Lung (tissue), 13 donors: ENCODE data around the gene TEX261. TPM values are rescaled to one million over a fixed set of nuclear protein-coding genes. Genes with fewer than 3 reads are reported as not detected.

ENCODE experiments used
- ATAC-seq: fragments of 200-7000 bp; cut with Tn5 transposase; one replicate; pipeline ENCODE4 v1.9.1; 2020; ENCODE audit warnings: moderate number of reproducible peaks; ENCODE audit not compliant: insufficient read depth, low FRiP score
- DNase-seq, 3 donors: peaks; one replicate each; pipeline ENCODE4 v3.0.0-alpha.2; 2013 to 2017
- H3K27ac ChIP-seq, 2 donors: one replicate each; pipeline ENCODE4 v1.5.1; 2013; ENCODE audit warnings: mild to moderate bottlenecking in 2 of 2, moderate library complexity in 2 of 2, control low read depth in 1 of 2, inconsistent platforms in 1 of 2, low read depth in 1 of 2, low read length in 1 of 2
- H3K27me3 ChIP-seq, 3 donors: one replicate each; pipeline ENCODE4 v1.5.1; 2013; ENCODE audit warnings: low read length in 2 of 3; ENCODE audit not compliant: control insufficient read depth in 3 of 3, insufficient read depth in 3 of 3
- H3K36me3 ChIP-seq, 4 donors: one replicate each; pipeline ENCODE4 v1.5.1; 2013; ENCODE audit warnings: low read length in 4 of 4, mild to moderate bottlenecking in 1 of 4, moderate library complexity in 1 of 4; ENCODE audit not compliant: control insufficient read depth in 4 of 4, insufficient read depth in 4 of 4
- H3K4me1 ChIP-seq, 5 donors: one replicate each; pipeline ENCODE4 v1.5.1; 2013; ENCODE audit warnings: low read length in 5 of 5, mild to moderate bottlenecking in 2 of 5, moderate library complexity in 1 of 5; ENCODE audit not compliant: control insufficient read depth in 5 of 5, insufficient read depth in 5 of 5
- H3K4me3 ChIP-seq: one replicate; pipeline ENCODE4 v1.5.1; 2013; ENCODE audit warnings: mild to moderate bottlenecking, control low read depth, moderate library complexity
- H3K9ac ChIP-seq, 2 donors: one replicate each; pipeline ENCODE4 v1.5.1; 2013; ENCODE audit warnings: low read length in 2 of 2, control low read depth in 1 of 2; ENCODE audit not compliant: insufficient read depth in 1 of 2
- H3K9me3 ChIP-seq, 4 donors: one replicate each; pipeline ENCODE4 v1.5.1; 2013; ENCODE audit warnings: low read length in 3 of 4, mild to moderate bottlenecking in 1 of 4, moderate library complexity in 1 of 4; ENCODE audit not compliant: control insufficient read depth in 4 of 4, insufficient read depth in 3 of 4
- CTCF ChIP-seq: IDR thresholded peaks from 2 replicates; pipeline ENCODE4 v1.5.1; 2012; ENCODE audit warnings: mild to moderate bottlenecking; ENCODE audit errors: control extremely low read depth, extremely low read depth
- WGBS, 2 donors: extraction: QIAGEN DNeasy Blood & Tissue Kit; methylation state at CpG; one replicate each; pipeline ENCODE4 v1.1.7; 2013; 5-methylcytosine and 5-hydroxymethylcytosine counted together
- polyA plus RNA-seq, 2 donors: library from polyadenylated mRNA; stranded (reverse); fragments of 200-250 nt; gene quantifications; one replicate each; pipeline ENCODE4 v1.2.1, GENCODE V29; 2013
- small RNA-seq: library from RNA; depleted of rRNA; stranded (forward); fragments of <200 nt; gene quantifications from one replicate; pipeline ENCODE3, GENCODE V24; 2014; ENCODE audit warnings: low replicate concordance
- total RNA-seq, 2 donors: library from RNA; depleted of rRNA in 1 of 2; stranded (reverse); fragments of >200 nt in 1 of 2; gene quantifications; one replicate each; pipeline ENCODE4 v1.2.1, GENCODE V29; 2014 to 2021
- donor health status: control.
- donor health status: control.
- donor health status: Bipolar disorder and iron deficiency.
- donor health status: healthy.
- donor health status: DM: yes; HTN: yes; CAD: no.

Gene TEX261
- total and polyA plus RNA-seq, 4 donors = 23.0 to 55.8 (median 34.4) TPM

- ATAC-seq (no peak), DNase-seq (no peak)
- no peak for TF ChIP-seq CTCF
- no peak overlapping the region for H3K27ac ChIP-seq
- H3K4me3 ChIP-seq = no peak overlapping the region
- 80 to 84% methylated on average over 9 to 10 of the region's 10 CpGs for WGBS, 2 donors
- H3K27me3 ChIP-seq = peaks cover 0 to 9% (median 0%) of the 10 kb centered on the region in 3 donors
- H3K9me3 ChIP-seq = no peaks in the 10 kb centered on the region
- no peaks in the 10 kb centered on the region for H3K36me3 ChIP-seq
- no peak overlapping the region for H3K9ac ChIP-seq
- H3K4me1 ChIP-seq = peaks cover 0 to 4% (median 0%) of the 10 kb centered on the region in 5 donors
Observed at GRCh38 chr2:70936979-70937811, 57.5 kb downstream of the TEX261 start.

DNA sequence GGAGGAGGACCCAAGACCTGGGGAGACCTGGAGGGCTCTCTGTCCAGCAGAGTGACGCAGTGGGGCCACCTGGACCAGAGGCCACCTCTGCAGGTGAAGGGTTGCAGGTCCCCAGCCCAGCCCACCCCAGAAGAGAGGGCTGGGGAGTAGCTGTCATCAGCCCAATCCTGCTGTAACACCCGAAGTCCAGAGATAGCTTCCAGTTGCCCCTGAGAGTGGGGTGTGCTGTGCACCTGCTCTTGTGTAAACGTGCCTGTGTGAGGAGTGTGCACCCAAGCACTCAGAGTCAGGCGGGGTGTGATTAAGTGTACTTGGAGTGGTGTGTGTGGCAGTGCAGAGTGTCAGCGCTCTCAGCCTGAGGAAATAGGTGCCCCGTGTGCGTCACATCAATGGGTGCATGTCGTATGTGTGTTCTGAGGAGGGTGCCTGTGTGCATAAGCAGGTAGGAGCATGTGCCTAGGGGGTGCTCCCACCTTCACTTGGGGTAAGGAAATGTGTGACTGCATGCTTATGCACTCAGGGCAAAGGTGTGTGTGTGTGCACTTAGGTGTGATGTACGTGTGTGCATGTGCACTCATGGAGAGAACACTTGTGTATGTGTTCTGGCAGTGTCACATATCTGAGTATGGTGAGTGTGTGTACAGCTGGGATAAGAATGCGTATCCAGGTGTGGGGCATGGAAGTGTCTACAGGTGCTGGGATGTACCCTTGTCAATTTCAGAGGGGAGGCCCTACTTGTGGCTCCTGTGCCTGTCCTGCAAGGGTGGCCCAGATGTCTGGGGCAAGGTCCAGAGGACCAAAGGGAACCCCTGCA is 58.3 kb downstream of the TEX261 start:
- Histone ChIP-seq H3K4me3 (no peak overlapping the region), H3K27ac (no peak overlapping the region), H3K9me3 (no peaks in the 10 kb centered on the region), H3K27me3 (peaks cover 0 to 9% (median 0%) of the 10 kb centered on the region in 3 donors), H3K9ac (no peak overlapping the region), H3K4me1 (peaks cover 0 to 4% (median 0%) of the 10 kb centered on the region in 5 donors), H3K36me3 (no peaks in the 10 kb centered on the region)
- no peak for TF ChIP-seq CTCF
- no peak for ATAC-seq
- WGBS, 2 donors = 72 to 82% methylated on average over 10 of the region's 10 CpGs
- no peak for DNase-seq

Small RNA genes within 50 kb of the gene (small RNA-seq; reads per million reads assigned to genes)
- not detected for gene RN7SL160P

Other genes starting within 250 kb of the TEX261 start
- gene ADD2, start 226.7 kb downstream of the TEX261 start, total RNA-seq = 1 to 10 TPM; 3.0 to 5.9 TPM
- gene ADD2, start 226.7 kb downstream of the TEX261 start, polyA plus RNA-seq = under 1 TPM; 0.35 to 0.53 TPM
- under 1 TPM in 1 of 2 donors, not detected in 1; 0.31 TPM for gene FIGLA, start 204.2 kb downstream of the TEX261 start, total RNA-seq
- under 1 TPM in 1 of 2 donors, not detected in 1; 0.53 TPM for gene FIGLA, start 204.2 kb downstream of the TEX261 start, polyA plus RNA-seq
- under 1 TPM; 0.31 to 0.58 TPM for gene CLEC4F, start 174.3 kb downstream of the TEX261 start, total RNA-seq
- gene CLEC4F, start 174.3 kb downstream of the TEX261 start, polyA plus RNA-seq = under 1 TPM; 0.34 to 0.39 TPM
- under 1 TPM; 0.11 to 0.86 TPM for gene CD207, start 159.1 kb downstream of the TEX261 start, total RNA-seq
- 1 to 10 TPM in 1 of 2 donors, under 1 TPM in 1; 0.06 to 1.8 TPM for gene CD207, start 159.1 kb downstream of the TEX261 start, polyA plus RNA-seq
- gene VAX2, start 94.3 kb downstream of the TEX261 start, total RNA-seq = 1 to 10 TPM in 1 of 2 donors, under 1 TPM in 1; 0.97 to 1.4 TPM
- gene VAX2, start 94.3 kb downstream of the TEX261 start, polyA plus RNA-seq = 1 to 10 TPM in 1 of 2 donors, under 1 TPM in 1; 0.32 to 1.4 TPM
- 1 to 10 TPM; 1.4 to 5.9 TPM for gene ATP6V1B1, start 59.0 kb downstream of the TEX261 start, total RNA-seq
- gene ATP6V1B1, start 59.0 kb downstream of the TEX261 start, polyA plus RNA-seq = 1 to 10 TPM in 1 of 2 donors, under 1 TPM in 1; 0.33 to 2.2 TPM
- 1 to 10 TPM in 1 of 2 donors, under 1 TPM in 1; 0.82 to 2.5 TPM for gene ANKRD53, start 16.2 kb downstream of the TEX261 start, total RNA-seq
- under 1 TPM; 0.63 to 0.69 TPM for gene ANKRD53, start 16.2 kb downstream of the TEX261 start, polyA plus RNA-seq
- gene NAGK, start 73.8 kb upstream of the TEX261 start, total RNA-seq = 100 to 1,000 TPM in 1 of 2 donors, 10 to 100 TPM in 1; 48.2 to 132 TPM
- 100 to 1,000 TPM; 133 to 162 TPM for gene NAGK, start 73.8 kb upstream of the TEX261 start, polyA plus RNA-seq
- gene MCEE, start 135.4 kb upstream of the TEX261 start, total RNA-seq = 10 to 100 TPM; 18.1 to 32.3 TPM
- gene MCEE, start 135.4 kb upstream of the TEX261 start, polyA plus RNA-seq = 10 to 100 TPM; 16.4 to 25.1 TPM
- 10 to 100 TPM; 24.7 to 25.2 TPM for gene MPHOSPH10, start 135.8 kb upstream of the TEX261 start, total RNA-seq
- gene MPHOSPH10, start 135.8 kb upstream of the TEX261 start, polyA plus RNA-seq = 10 to 100 TPM; 16.8 to 40.6 TPM
- gene PAIP2B, start 232.2 kb upstream of the TEX261 start, total RNA-seq = 10 to 100 TPM in 1 of 2 donors, 1 to 10 TPM in 1; 9.1 to 10.4 TPM
- gene PAIP2B, start 232.2 kb upstream of the TEX261 start, polyA plus RNA-seq = 1 to 10 TPM; 1.4 to 3.0 TPM